GM12873 (cell line): ENCODE results near the gene LARGE1.

Source experiments
- TF ChIP-seq, protein P1 (sequence below): IDR thresholded peaks from 2 replicates; pipeline ENCODE4 v1.5.1; 2012; ENCODE audit warnings: low read depth, mild to moderate bottlenecking, moderate library complexity, low read length, control low read depth; ENCODE audit not compliant: insufficient read depth; ENCODE audit errors: missing control alignments

LARGE1 gene

DNA sequence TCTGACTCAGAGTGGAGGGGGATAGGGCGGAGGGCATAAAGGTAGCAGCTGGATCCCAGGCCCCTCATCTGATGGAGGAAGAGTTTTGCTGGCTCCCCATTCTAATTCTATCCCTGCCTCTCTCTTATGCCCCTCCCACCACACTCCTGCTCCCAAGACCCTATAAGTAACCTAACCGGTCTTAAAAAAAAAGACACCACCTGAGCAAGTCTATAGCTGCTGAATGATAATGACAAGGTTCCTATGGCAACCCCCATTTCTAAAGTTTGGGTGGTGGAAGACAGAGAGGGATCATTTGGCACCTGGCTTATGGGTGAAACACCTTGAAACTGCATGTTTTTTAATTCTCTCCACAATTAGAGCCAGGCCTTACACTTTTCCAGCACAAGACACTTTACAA is 69.6 kb downstream of the LARGE1 start:
- TF ChIP-seq, protein P1, sequence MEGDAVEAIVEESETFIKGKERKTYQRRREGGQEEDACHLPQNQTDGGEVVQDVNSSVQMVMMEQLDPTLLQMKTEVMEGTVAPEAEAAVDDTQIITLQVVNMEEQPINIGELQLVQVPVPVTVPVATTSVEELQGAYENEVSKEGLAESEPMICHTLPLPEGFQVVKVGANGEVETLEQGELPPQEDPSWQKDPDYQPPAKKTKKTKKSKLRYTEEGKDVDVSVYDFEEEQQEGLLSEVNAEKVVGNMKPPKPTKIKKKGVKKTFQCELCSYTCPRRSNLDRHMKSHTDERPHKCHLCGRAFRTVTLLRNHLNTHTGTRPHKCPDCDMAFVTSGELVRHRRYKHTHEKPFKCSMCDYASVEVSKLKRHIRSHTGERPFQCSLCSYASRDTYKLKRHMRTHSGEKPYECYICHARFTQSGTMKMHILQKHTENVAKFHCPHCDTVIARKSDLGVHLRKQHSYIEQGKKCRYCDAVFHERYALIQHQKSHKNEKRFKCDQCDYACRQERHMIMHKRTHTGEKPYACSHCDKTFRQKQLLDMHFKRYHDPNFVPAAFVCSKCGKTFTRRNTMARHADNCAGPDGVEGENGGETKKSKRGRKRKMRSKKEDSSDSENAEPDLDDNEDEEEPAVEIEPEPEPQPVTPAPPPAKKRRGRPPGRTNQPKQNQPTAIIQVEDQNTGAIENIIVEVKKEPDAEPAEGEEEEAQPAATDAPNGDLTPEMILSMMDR: no peak

DNA sequence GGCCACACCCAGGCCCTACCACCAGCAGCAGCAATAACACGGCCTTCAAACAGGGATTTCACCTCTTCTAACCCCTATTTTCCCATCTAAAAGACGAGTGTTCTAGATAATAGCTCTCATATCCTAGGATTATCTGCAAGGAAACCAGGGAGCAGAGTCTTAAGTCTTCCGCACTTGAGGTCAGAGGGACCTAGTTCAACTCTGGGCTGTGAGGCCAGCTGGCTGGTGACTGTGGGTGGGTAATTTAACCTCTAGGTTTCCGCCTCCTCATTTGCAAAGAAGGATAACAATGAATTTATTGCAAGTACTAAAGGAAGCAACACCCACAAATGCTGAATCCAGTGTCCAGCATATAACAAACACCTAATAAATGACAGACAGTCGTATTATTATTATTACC is 70.1 kb downstream of the LARGE1 start:
- TF ChIP-seq, protein P1: no peak

- TF ChIP-seq, protein P1: no peak
These were observed 72.0 kb downstream of the LARGE1 start for GRCh38 chr22:33848251-33848650.

GRCh38 chr22:33844273-33844672 is 76.0 kb downstream of the LARGE1 start:
- TF ChIP-seq, protein P1: no peak

GRCh38 chr22:33842421-33843094 is 77.7 kb downstream of the LARGE1 start:
- TF ChIP-seq, protein P1: no peak

GRCh38 chr22:33842006-33842354 is 78.3 kb downstream of the LARGE1 start:
- TF ChIP-seq, protein P1: no peak

DNA sequence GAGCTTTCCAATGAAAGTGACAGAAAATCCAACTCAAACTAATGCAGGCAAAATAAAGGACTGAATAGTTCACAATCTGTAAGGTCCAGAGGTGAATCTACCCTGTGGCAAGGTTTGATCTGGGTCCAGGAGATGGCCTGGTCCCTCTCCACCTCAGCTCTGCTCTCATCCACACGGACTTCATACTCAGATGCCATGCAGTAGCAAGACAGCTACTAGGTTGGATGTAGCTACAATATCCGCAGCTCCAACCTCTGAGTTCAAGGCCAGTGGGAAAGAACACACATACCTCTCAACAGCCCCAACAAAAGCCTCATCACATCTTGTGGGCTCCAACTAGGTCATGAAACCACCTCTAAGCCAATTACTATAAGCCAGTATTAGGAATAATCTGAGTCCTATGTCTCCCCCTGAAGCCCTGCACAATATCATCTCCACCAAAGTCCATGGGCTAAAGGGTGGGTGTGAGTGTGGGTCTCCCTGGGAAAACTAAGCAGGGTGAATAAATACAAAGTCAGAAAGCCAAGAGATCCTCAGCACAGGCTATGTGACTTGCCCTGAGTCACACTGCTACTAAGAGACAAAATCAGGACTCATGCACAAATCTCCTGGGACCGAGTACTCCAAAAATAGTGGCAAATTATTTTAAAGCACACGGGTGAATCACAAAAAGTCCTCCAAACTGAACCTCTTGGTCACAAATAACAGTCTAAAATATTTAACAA is 78.8 kb downstream of the LARGE1 start:
- TF ChIP-seq, protein P1: no peak
